Measurements from ENCODE around the gene ZBTB44. TPM values are rescaled to one million over a fixed set of nuclear protein-coding genes. Genes with fewer than 3 reads are reported as not detected.
"Not testable (repeated sequence)": the region's sequence is repeated elsewhere in the genome, so short reads cannot be mapped to it uniquely, and the experiment has no call there.

The ZBTB44 gene
- total and polyA plus RNA-seq, 5 donors from 2014 or later: 4.4 to 46.7 (median 6.2) TPM

DNA sequence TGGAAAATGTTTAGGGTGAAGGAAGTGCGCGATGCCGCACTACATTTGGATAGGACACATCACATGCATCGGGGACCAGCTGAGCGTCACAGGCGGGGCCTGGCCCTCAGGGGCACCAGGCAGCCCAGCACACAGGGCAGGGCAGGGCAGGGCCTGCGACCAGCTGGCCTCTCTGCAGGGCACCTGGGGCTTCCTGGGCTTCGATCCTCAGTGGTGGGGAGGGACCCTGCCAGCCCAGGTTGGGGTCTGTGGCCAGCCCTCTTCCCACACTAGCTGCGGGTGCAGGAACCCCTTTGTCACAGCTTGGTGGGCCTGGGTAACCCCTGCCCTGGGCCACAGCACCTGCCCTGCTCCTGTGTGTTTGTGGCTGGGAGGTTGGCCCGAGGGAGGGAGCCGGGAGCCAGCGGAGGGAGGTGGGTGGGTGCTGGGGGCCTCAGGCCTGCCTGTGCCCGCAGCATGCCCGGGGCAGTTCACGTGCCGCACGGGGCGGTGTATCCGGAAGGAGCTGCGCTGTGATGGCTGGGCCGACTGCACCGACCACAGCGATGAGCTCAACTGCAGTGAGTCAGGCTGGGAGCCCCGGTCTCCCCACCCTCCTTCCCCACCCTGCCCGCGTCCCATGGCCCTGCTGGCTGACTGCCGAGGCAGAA, 117.2 kb downstream of the ZBTB44 start:
- Histone ChIP-seq H3K27ac (ENCODE audit: insufficient read depth, low read length, poor library complexity, severe bottlenecking) (no peak overlapping the region), H3K9me3 (ENCODE audit: control insufficient read depth in 2 of 2, low read length in 2 of 2) (no peaks in the 10 kb centered on the region), H3K36me3 (ENCODE audit: control insufficient read depth, insufficient read depth, low read length) (no peaks in the 10 kb centered on the region), H3K27me3 (ENCODE audit: control insufficient read depth, insufficient read depth, low read length) (no peaks in the 10 kb centered on the region), H3K4me3 (ENCODE audit: low read depth, low read length) (no peak overlapping the region), H3K4me1 (ENCODE audit: control insufficient read depth, insufficient read depth, low read length, poor library complexity, severe bottlenecking) (no peaks in the 10 kb centered on the region)
- ATAC-seq (ENCODE audit: low read depth in 2 of 2): no peak
- H3K27ac Mint-ChIP-seq: no peak overlapping the region
- no peak for DNase-seq
- no peaks in the 10 kb centered on the region for H3K4me1 Mint-ChIP-seq
- H3K36me3 Mint-ChIP-seq: no peaks in the 10 kb centered on the region
- H3K9me3 Mint-ChIP-seq: no peaks in the 10 kb centered on the region
- H3K4me3 Mint-ChIP-seq: no peak overlapping the region
- H3K27me3 Mint-ChIP-seq: no peaks in the 10 kb centered on the region

DNA sequence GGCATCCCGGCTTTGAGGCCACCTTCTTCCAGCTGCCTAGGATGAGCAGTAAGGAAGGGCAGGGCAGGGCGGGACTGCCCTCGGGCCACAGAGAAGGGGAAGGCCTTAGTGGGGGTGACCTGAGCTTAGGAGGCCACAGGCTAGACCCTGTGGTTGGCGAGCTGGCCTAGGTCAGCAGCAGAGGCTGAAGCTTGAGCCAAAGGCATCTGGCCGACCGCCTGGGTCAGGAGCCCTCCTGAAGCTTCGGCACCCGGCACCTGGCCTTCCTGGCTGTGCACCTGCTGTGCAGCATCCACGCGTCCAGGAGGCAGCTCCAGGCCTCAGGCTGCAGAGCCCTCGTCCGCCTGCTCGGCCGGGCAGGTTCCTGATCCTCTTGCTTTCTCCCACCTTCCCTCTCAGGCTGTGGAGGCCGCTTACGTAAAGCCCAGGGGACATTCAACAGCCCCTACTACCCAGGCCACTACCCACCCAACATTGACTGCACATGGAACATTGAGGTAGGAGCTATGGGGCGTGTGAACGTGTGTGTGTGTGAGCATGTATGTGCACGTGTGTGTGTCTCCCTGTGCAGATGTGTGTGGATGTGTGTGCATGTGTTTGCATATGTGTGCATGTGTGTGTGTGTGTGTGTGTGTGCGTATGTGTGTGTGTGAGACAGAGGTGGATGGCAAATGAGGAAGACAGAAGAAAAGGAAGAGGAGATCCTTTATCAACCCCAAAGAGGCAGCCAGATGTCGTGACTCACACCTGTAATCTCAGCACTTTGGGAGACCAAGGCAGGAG, 120.3 kb downstream of the ZBTB44 start:
- DNase-seq: no peak
- Histone ChIP-seq H3K4me1 (ENCODE audit: control insufficient read depth, insufficient read depth, low read length, poor library complexity, severe bottlenecking) (no peaks in the 10 kb centered on the region), H3K9me3 (ENCODE audit: control insufficient read depth in 2 of 2, low read length in 2 of 2) (no peaks in the 10 kb centered on the region), H3K36me3 (ENCODE audit: control insufficient read depth, insufficient read depth, low read length) (no peaks in the 10 kb centered on the region), H3K27ac (ENCODE audit: insufficient read depth, low read length, poor library complexity, severe bottlenecking) (no peak overlapping the region), H3K27me3 (ENCODE audit: control insufficient read depth, insufficient read depth, low read length) (no peaks in the 10 kb centered on the region), H3K4me3 (ENCODE audit: low read depth, low read length) (no peak overlapping the region)
- H3K36me3 Mint-ChIP-seq: no peaks in the 10 kb centered on the region
- H3K4me1 Mint-ChIP-seq: no peaks in the 10 kb centered on the region
- H3K4me3 Mint-ChIP-seq: no peak overlapping the region
- H3K27me3 Mint-ChIP-seq: no peaks in the 10 kb centered on the region
- no peak overlapping the region for H3K27ac Mint-ChIP-seq
- no peak for ATAC-seq (ENCODE audit: low read depth in 2 of 2)
- no peaks in the 10 kb centered on the region for H3K9me3 Mint-ChIP-seq

DNA sequence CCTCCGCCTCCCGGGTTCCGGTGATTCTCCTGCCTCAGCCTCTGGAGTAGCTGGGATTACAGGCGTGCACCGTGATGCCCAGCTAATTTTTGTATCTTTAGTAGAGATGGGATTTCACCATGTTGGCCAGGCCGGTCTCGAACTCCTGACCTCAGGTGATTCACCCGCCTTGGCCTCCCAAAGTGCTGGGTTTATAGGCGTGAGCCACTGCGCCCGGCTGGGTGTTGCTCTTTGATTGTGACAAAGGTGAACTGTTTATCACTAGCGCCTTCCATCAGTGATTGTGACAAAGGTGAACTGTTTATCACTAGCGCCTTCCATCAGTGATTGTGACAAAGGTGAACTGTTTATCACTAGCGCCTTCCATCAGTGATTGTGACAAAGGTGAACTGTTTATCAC, 121.2 kb downstream of the ZBTB44 start:
- H3K36me3 ChIP-seq (ENCODE audit: control insufficient read depth, insufficient read depth, low read length); H3K4me3 ChIP-seq (ENCODE audit: low read depth, low read length); ATAC-seq (ENCODE audit: low read depth in 2 of 2); H3K9me3 ChIP-seq (ENCODE audit: control insufficient read depth in 2 of 2, low read length in 2 of 2); H3K9me3 Mint-ChIP-seq; H3K36me3 Mint-ChIP-seq; H3K4me1 Mint-ChIP-seq; H3K4me1 ChIP-seq (ENCODE audit: control insufficient read depth, insufficient read depth, low read length, poor library complexity, severe bottlenecking); H3K27me3 ChIP-seq (ENCODE audit: control insufficient read depth, insufficient read depth, low read length); DNase-seq; H3K27ac Mint-ChIP-seq; H3K27ac ChIP-seq (ENCODE audit: insufficient read depth, low read length, poor library complexity, severe bottlenecking); H3K27me3 Mint-ChIP-seq; H3K4me3 Mint-ChIP-seq: not testable (repeated sequence)

DNA sequence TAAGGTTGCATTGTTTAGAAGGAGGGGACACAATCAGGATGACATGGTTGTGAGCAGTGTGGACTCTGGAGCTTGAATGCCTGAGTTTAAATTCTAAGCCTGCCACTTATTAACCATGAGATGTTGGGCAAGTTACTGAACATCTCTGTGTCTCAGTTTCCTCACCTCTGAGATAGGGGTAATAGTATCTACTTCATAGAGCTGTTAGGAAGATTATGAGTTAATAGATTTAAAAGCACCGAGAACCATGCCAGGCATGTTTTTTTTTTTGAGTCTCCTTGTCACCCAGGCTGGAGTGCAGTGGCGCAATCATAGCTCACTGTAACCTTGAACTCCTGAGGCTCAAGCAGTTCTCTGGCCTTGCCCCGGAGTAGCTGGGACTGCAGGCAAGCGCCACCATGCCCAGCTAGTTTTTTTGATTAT, 121.9 kb downstream of the ZBTB44 start:
- DNase-seq (no peak), ATAC-seq (ENCODE audit: low read depth in 2 of 2) (no peak)
- H3K36me3 ChIP-seq (ENCODE audit: control insufficient read depth, insufficient read depth, low read length): no peaks in the 10 kb centered on the region
- no peaks in the 10 kb centered on the region for H3K4me1 ChIP-seq (ENCODE audit: control insufficient read depth, insufficient read depth, low read length, poor library complexity, severe bottlenecking)
- H3K9me3 Mint-ChIP-seq: no peaks in the 10 kb centered on the region
- H3K4me3 ChIP-seq (ENCODE audit: low read depth, low read length): no peak overlapping the region
- no peak overlapping the region for H3K4me3 Mint-ChIP-seq
- H3K27ac Mint-ChIP-seq: no peak overlapping the region
- H3K9me3 ChIP-seq (ENCODE audit: control insufficient read depth in 2 of 2, low read length in 2 of 2): no peaks in the 10 kb centered on the region
- H3K4me1 Mint-ChIP-seq: no peaks in the 10 kb centered on the region
- H3K27me3 Mint-ChIP-seq: no peaks in the 10 kb centered on the region
- H3K36me3 Mint-ChIP-seq: no peaks in the 10 kb centered on the region
- H3K27ac ChIP-seq (ENCODE audit: insufficient read depth, low read length, poor library complexity, severe bottlenecking): no peak overlapping the region
- no peaks in the 10 kb centered on the region for H3K27me3 ChIP-seq (ENCODE audit: control insufficient read depth, insufficient read depth, low read length)

DNA sequence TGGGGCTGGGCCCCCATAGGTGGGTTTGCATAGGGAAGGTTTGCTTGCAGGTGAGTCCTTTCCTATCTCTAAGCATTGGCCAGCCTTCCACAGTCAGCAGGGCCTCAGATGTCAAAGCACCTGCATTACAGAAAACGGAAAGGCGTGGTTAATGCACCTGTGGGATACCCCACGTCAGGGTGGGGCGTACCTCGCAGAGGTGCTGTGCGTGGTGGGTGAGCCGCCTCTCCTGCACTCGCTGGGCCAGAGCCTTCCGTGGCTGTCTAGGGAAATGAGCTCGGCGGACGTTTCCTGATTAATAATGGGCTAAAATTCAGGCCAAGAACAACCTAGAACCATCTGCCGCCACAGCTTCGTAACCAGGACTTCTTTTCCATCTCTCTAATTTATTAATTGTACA, 122.8 kb downstream of the ZBTB44 start:
- H3K27ac Mint-ChIP-seq: no peak overlapping the region

DNA sequence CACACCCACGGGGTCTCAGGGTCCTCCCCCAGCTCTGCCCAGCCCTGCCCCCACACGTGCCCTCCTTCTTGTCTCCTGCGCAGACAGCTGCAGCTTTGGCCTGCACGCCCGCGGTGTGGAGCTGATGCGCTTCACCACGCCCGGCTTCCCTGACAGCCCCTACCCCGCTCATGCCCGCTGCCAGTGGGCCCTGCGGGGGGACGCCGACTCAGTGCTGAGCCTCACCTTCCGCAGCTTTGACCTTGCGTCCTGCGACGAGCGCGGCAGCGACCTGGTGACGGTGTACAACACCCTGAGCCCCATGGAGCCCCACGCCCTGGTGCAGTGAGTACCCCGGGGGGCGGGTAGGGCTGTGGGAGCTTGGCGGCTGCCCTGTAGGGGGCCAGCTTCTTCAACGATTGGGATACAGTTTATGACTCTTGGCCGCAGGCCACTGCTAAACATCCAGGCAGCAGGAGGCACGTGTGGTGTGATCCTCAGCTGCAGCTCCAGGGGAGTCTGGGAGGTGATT, 124.3 kb downstream of the ZBTB44 start:
- no peaks in the 10 kb centered on the region for H3K27me3 ChIP-seq (ENCODE audit: control insufficient read depth, insufficient read depth, low read length)
- Mint-ChIP-seq H3K4me1 (no peaks in the 10 kb centered on the region), H3K36me3 (no peaks in the 10 kb centered on the region), H3K4me3 (no peak overlapping the region), H3K27ac (no peak overlapping the region), H3K9me3 (no peaks in the 10 kb centered on the region), H3K27me3 (no peaks in the 10 kb centered on the region)
- no peaks in the 10 kb centered on the region for H3K36me3 ChIP-seq (ENCODE audit: control insufficient read depth, insufficient read depth, low read length)
- DNase-seq (no peak), ATAC-seq (ENCODE audit: low read depth in 2 of 2) (no peak)
- no peaks in the 10 kb centered on the region for H3K4me1 ChIP-seq (ENCODE audit: control insufficient read depth, insufficient read depth, low read length, poor library complexity, severe bottlenecking)
- H3K4me3 ChIP-seq (ENCODE audit: low read depth, low read length): no peak overlapping the region
- no peak overlapping the region for H3K27ac ChIP-seq (ENCODE audit: insufficient read depth, low read length, poor library complexity, severe bottlenecking)
- H3K9me3 ChIP-seq (ENCODE audit: control insufficient read depth in 2 of 2, low read length in 2 of 2): no peaks in the 10 kb centered on the region

More for the DNA sequence above, 122.8 kb downstream of the ZBTB44 start:
- Mint-ChIP-seq H3K9me3 (no peaks in the 10 kb centered on the region), H3K4me3 (no peak overlapping the region), H3K4me1 (no peaks in the 10 kb centered on the region), H3K36me3 (no peaks in the 10 kb centered on the region), H3K27me3 (no peaks in the 10 kb centered on the region)
- no peak overlapping the region for H3K4me3 ChIP-seq (ENCODE audit: low read depth, low read length)
- no peak overlapping the region for H3K27ac ChIP-seq (ENCODE audit: insufficient read depth, low read length, poor library complexity, severe bottlenecking)
- H3K4me1 ChIP-seq (ENCODE audit: control insufficient read depth, insufficient read depth, low read length, poor library complexity, severe bottlenecking): no peaks in the 10 kb centered on the region
- H3K9me3 ChIP-seq (ENCODE audit: control insufficient read depth in 2 of 2, low read length in 2 of 2): no peaks in the 10 kb centered on the region
- no peak for DNase-seq
- no peak for ATAC-seq (ENCODE audit: low read depth in 2 of 2)
- H3K27me3 ChIP-seq (ENCODE audit: control insufficient read depth, insufficient read depth, low read length): no peaks in the 10 kb centered on the region
- no peaks in the 10 kb centered on the region for H3K36me3 ChIP-seq (ENCODE audit: control insufficient read depth, insufficient read depth, low read length)

DNA sequence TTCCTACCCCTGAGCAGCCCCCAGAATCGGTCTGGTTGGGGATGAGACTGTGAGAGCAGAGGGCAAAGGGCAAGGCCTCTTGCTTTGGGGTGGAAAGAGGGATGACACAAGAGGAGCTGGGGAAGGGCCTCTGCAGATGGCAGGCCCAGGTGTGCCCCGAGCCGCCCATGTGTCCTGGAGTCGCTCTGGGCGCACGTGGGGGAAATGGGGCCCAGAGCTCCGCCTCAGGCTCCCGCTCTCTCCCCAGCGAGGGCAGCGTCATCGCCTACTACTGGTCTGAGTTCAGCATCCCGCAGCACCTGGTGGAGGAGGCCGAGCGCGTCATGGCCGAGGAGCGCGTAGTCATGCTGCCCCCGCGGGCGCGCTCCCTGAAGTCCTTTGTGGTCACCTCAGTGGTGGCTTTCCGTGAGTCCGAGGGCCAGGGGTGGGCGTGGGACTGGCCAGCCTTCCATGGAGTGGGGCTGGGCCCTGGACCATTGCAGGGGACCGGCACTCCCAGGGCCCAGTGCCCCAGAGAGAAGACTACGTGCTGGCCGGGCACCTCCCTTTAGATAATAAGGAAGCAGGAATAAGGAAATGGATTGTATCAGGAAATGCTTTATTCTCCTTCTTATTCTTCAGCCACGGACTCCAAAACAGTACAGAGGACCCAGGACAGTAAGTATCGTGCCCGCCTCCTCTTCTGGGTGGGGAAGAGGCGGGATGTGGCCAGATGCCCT, 125.1 kb downstream of the ZBTB44 start:
- H3K36me3 ChIP-seq (ENCODE audit: control insufficient read depth, insufficient read depth, low read length): no peaks in the 10 kb centered on the region
- no peaks in the 10 kb centered on the region for H3K36me3 Mint-ChIP-seq
- no peaks in the 10 kb centered on the region for H3K9me3 ChIP-seq (ENCODE audit: control insufficient read depth in 2 of 2, low read length in 2 of 2)
- ATAC-seq (ENCODE audit: low read depth in 2 of 2) (no peak), DNase-seq (no peak)
- no peaks in the 10 kb centered on the region for H3K27me3 Mint-ChIP-seq
- H3K4me3 ChIP-seq (ENCODE audit: low read depth, low read length): no peak overlapping the region
- H3K4me1 Mint-ChIP-seq: no peaks in the 10 kb centered on the region
- no peaks in the 10 kb centered on the region for H3K27me3 ChIP-seq (ENCODE audit: control insufficient read depth, insufficient read depth, low read length)
- H3K4me3 Mint-ChIP-seq: no peak overlapping the region
- no peak overlapping the region for H3K27ac Mint-ChIP-seq
- no peaks in the 10 kb centered on the region for H3K4me1 ChIP-seq (ENCODE audit: control insufficient read depth, insufficient read depth, low read length, poor library complexity, severe bottlenecking)
- H3K27ac ChIP-seq (ENCODE audit: insufficient read depth, low read length, poor library complexity, severe bottlenecking): no peak overlapping the region
- no peaks in the 10 kb centered on the region for H3K9me3 Mint-ChIP-seq

Data from CD4-positive, CD25-positive, alpha-beta regulatory T cell (primary cell).